Measurements from ENCODE around the gene PCDH9.

PCDH9 gene

GRCh38 chr13:66921437-66921836 lies 308.7 kb downstream of the PCDH9 start:
- Histone ChIP-seq H3K9me3 (ENCODE audit: control insufficient read depth, insufficient read depth, low read length) (no peaks in the 10 kb centered on the region), H3K27ac (ENCODE audit: low read depth, low read length) (no peak overlapping the region), H3K4me3 (ENCODE audit: low read depth, low read length) (no peak overlapping the region), H3K36me3 (ENCODE audit: control insufficient read depth, insufficient read depth, low read length) (no peaks in the 10 kb centered on the region), H3K27me3 (ENCODE audit: control insufficient read depth, insufficient read depth, low read length) (no peaks in the 10 kb centered on the region), H3K9ac (ENCODE audit: low read depth, low read length) (no peak overlapping the region), H3K4me1 (ENCODE audit: control insufficient read depth, insufficient read depth, low read length) (peaks cover 12% of the 10 kb centered on the region)

- Histone ChIP-seq H3K4me3 (ENCODE audit: low read depth, low read length) (no peak overlapping the region), H3K27me3 (ENCODE audit: control insufficient read depth, insufficient read depth, low read length) (no peaks in the 10 kb centered on the region), H3K4me1 (ENCODE audit: control insufficient read depth, insufficient read depth, low read length) (no peaks in the 10 kb centered on the region), H3K9me3 (ENCODE audit: control insufficient read depth, insufficient read depth, low read length) (no peaks in the 10 kb centered on the region), H3K27ac (ENCODE audit: low read depth, low read length) (no peak overlapping the region), H3K36me3 (ENCODE audit: control insufficient read depth, insufficient read depth, low read length) (no peaks in the 10 kb centered on the region), H3K9ac (ENCODE audit: low read depth, low read length) (no peak overlapping the region)
These were observed 314.4 kb downstream of the PCDH9 start for GRCh38 chr13:66915596-66916185.

DNA sequence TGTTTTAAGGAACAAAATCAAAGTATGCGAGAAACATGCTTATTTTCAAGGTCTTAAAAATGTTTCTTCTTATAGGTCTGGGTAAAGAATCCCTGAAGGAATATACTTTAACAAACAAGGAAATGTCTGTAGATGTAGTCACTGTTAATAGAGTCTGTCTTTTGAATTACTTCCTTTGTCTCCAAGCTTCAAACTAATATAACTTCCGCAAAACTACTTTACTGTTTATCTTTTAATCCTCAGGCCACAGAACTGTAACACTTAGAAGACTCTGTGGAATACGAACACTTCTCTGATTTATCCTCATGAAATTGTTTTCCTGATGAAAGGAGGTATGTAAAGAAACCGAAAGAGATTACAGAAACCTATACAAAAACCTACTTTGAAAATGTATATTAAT lies 316.0 kb downstream of the PCDH9 start:
- Histone ChIP-seq H3K4me1 (ENCODE audit: control insufficient read depth, insufficient read depth, low read length) (no peaks in the 10 kb centered on the region), H3K36me3 (ENCODE audit: control insufficient read depth, insufficient read depth, low read length) (no peaks in the 10 kb centered on the region), H3K9ac (ENCODE audit: low read depth, low read length) (no peak overlapping the region), H3K27ac (ENCODE audit: low read depth, low read length) (no peak overlapping the region), H3K4me3 (ENCODE audit: low read depth, low read length) (no peak overlapping the region), H3K9me3 (ENCODE audit: control insufficient read depth, insufficient read depth, low read length) (no peaks in the 10 kb centered on the region), H3K27me3 (ENCODE audit: control insufficient read depth, insufficient read depth, low read length) (no peaks in the 10 kb centered on the region)

DNA sequence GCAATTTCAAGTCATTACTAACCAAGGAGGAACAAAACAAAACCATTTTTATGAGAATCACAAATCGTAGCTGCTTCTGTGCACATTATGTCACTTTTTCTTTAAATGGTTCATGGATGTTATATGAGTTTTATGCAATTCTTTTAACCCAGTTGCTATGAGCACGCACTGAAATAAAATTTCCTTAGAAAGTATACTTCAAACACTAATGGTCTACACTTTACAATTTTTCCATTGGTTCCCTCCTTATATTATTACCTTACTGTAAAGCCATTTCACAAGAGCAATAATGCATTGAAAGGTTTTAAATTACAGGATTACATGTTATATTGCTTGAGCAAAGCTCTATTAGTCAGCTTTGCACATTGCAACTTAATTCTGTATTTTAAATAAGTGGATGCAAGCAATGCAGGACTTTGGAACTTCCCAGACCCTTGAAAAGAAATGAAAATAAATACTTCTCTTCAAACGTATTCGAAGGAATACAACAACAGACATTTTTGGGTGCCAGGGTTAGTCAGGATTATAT lies 318.7 kb downstream of the PCDH9 start:
- Histone ChIP-seq H3K27me3 (ENCODE audit: control insufficient read depth, insufficient read depth, low read length) (no peaks in the 10 kb centered on the region), H3K9ac (ENCODE audit: low read depth, low read length) (no peak overlapping the region), H3K36me3 (ENCODE audit: control insufficient read depth, insufficient read depth, low read length) (no peaks in the 10 kb centered on the region), H3K27ac (ENCODE audit: low read depth, low read length) (no peak overlapping the region), H3K9me3 (ENCODE audit: control insufficient read depth, insufficient read depth, low read length) (no peaks in the 10 kb centered on the region), H3K4me1 (ENCODE audit: control insufficient read depth, insufficient read depth, low read length) (no peaks in the 10 kb centered on the region), H3K4me3 (ENCODE audit: low read depth, low read length) (no peak overlapping the region)

DNA sequence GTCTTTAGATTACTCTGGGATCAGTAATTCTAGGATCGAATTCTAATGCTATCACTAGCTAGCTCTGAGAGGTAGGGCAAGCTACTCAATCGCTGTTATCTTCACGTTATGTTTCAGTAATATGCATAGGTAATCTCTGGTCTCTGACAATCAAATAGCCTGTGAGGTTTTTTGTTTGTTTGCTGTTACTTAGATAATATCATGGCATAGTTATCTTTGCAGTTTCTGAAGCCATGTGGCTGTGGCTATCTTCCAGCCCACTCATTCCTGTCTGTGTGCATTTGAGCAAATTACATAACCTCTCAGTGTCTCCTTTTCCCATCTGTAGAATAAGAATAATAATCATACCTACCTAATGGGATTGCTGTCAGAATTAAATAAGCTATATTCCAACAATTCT lies 330.2 kb downstream of the PCDH9 start:
- H3K4me1 ChIP-seq (ENCODE audit: control insufficient read depth, insufficient read depth, low read length) = peaks cover 8% of the 10 kb centered on the region
- H3K27me3 ChIP-seq (ENCODE audit: control insufficient read depth, insufficient read depth, low read length) = no peaks in the 10 kb centered on the region
- H3K36me3 ChIP-seq (ENCODE audit: control insufficient read depth, insufficient read depth, low read length) = no peaks in the 10 kb centered on the region
- no peak overlapping the region for H3K27ac ChIP-seq (ENCODE audit: low read depth, low read length)
- no peaks in the 10 kb centered on the region for H3K9me3 ChIP-seq (ENCODE audit: control insufficient read depth, insufficient read depth, low read length)
- H3K9ac ChIP-seq (ENCODE audit: low read depth, low read length) = no peak overlapping the region
- H3K4me3 ChIP-seq (ENCODE audit: low read depth, low read length) = no peak overlapping the region

DNA sequence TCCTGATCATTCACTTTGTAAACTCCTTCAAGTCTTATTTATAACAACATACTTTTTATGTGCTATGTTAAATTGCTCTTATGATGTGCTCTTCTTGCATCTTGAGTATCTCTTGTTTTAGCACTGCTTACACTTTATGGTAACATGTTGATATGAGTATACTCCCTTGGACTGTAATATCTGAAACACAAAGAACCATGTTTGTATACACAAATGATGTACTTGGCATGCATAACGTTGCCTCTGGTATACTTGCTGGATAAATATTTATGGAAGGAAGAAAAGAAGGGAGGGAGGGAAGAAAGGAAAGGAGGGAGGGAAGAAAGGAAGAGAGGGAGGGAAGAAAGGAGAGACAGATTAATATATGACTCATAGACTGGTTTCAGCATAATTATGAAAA lies 333.2 kb downstream of the PCDH9 start:
- Histone ChIP-seq H3K4me1 (ENCODE audit: control insufficient read depth, insufficient read depth, low read length) (no peaks in the 10 kb centered on the region), H3K27me3 (ENCODE audit: control insufficient read depth, insufficient read depth, low read length) (no peaks in the 10 kb centered on the region), H3K9me3 (ENCODE audit: control insufficient read depth, insufficient read depth, low read length) (no peaks in the 10 kb centered on the region)

DNA sequence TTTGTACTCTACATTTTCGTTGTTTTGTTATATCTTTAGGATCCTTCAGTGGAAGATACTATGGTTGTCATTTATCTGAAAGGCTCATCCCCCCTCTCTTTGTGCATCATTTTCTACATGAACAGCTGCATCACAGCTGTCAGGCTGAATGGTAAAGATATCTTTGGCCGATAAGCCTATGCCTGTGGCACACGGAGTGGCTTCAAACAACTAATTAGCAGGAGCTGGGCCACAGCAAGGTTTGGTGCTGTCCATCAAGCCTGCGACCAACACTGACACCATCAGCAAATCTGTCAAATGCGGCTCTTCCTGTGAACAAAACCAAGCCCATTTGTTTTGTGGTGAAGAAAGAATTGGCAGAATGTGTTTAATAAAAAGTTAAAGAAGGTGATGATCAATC lies 334.4 kb downstream of the PCDH9 start:
- Histone ChIP-seq H3K4me1 (ENCODE audit: control insufficient read depth, insufficient read depth, low read length) (no peaks in the 10 kb centered on the region), H3K4me3 (ENCODE audit: low read depth, low read length) (no peak overlapping the region), H3K27me3 (ENCODE audit: control insufficient read depth, insufficient read depth, low read length) (no peaks in the 10 kb centered on the region), H3K27ac (ENCODE audit: low read depth, low read length) (no peak overlapping the region), H3K9ac (ENCODE audit: low read depth, low read length) (no peak overlapping the region), H3K36me3 (ENCODE audit: control insufficient read depth, insufficient read depth, low read length) (no peaks in the 10 kb centered on the region), H3K9me3 (ENCODE audit: control insufficient read depth, insufficient read depth, low read length) (no peaks in the 10 kb centered on the region)

More for the DNA sequence above, 333.2 kb downstream of the PCDH9 start:
- Histone ChIP-seq H3K36me3 (ENCODE audit: control insufficient read depth, insufficient read depth, low read length) (no peaks in the 10 kb centered on the region), H3K4me3 (ENCODE audit: low read depth, low read length) (no peak overlapping the region), H3K27ac (ENCODE audit: low read depth, low read length) (no peak overlapping the region), H3K9ac (ENCODE audit: low read depth, low read length) (no peak overlapping the region)

DNA sequence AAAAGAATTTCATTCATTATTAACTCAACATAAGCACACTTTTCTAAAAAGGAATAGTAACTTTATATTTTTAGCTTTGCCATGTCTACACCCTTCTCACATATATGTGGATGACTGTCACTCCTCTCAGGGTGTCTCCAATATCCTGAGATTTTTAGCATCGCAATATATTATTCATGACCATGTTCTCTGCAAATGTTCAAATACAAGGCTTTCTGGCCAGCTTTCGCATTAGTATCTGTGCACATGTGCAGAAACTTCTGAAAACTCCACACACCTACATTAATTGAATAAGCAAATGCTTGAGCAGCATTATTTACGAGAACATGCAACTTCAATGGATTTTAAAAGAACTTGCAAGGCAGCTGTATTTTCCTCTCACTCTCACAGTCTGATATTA lies 334.8 kb downstream of the PCDH9 start:
- H3K9ac ChIP-seq (ENCODE audit: low read depth, low read length) = no peak overlapping the region
- no peaks in the 10 kb centered on the region for H3K9me3 ChIP-seq (ENCODE audit: control insufficient read depth, insufficient read depth, low read length)
- no peaks in the 10 kb centered on the region for H3K4me1 ChIP-seq (ENCODE audit: control insufficient read depth, insufficient read depth, low read length)
- H3K27ac ChIP-seq (ENCODE audit: low read depth, low read length) = no peak overlapping the region
- no peaks in the 10 kb centered on the region for H3K27me3 ChIP-seq (ENCODE audit: control insufficient read depth, insufficient read depth, low read length)
- no peaks in the 10 kb centered on the region for H3K36me3 ChIP-seq (ENCODE audit: control insufficient read depth, insufficient read depth, low read length)
- H3K4me3 ChIP-seq (ENCODE audit: low read depth, low read length) = no peak overlapping the region

GRCh38 chr13:66888698-66889097 lies 341.4 kb downstream of the PCDH9 start:
- Histone ChIP-seq H3K27ac (ENCODE audit: low read depth, low read length) (no peak overlapping the region), H3K4me1 (ENCODE audit: control insufficient read depth, insufficient read depth, low read length) (peaks cover 10% of the 10 kb centered on the region), H3K9me3 (ENCODE audit: control insufficient read depth, insufficient read depth, low read length) (no peaks in the 10 kb centered on the region)

GRCh38 chr13:66887088-66887487 lies 343.0 kb downstream of the PCDH9 start:
- H3K9ac ChIP-seq (ENCODE audit: low read depth, low read length) = no peak overlapping the region

More at GRCh38 chr13:66888698-66889097, 341.4 kb downstream of the PCDH9 start:
- Histone ChIP-seq H3K9ac (ENCODE audit: low read depth, low read length) (no peak overlapping the region), H3K27me3 (ENCODE audit: control insufficient read depth, insufficient read depth, low read length) (no peaks in the 10 kb centered on the region), H3K4me3 (ENCODE audit: low read depth, low read length) (no peak overlapping the region), H3K36me3 (ENCODE audit: control insufficient read depth, insufficient read depth, low read length) (no peaks in the 10 kb centered on the region)

DNA sequence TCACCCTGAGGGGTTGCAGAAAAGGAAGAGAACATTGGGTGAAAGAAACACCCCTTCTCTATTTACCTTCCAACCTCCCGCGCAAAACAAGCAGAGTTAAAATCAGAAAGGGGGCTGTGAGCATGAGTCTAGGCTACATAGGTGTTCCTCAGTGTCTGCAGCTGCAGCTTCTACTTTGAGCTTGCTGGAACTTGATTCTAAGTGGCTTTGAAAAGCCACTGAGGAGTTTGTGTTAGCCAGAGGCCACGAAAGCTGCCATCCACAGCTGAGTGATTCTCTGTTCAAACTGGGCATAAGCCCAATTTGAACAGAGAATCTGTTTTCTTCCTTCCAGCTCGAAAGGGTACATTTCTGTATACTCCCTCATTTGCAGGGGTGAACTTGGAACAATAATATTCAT lies 343.9 kb downstream of the PCDH9 start:
- Histone ChIP-seq H3K36me3 (ENCODE audit: control insufficient read depth, insufficient read depth, low read length) (no peaks in the 10 kb centered on the region), H3K27ac (ENCODE audit: low read depth, low read length) (no peak overlapping the region)

More at GRCh38 chr13:66887088-66887487, 343.0 kb downstream of the PCDH9 start:
- Histone ChIP-seq H3K27ac (ENCODE audit: low read depth, low read length) (no peak overlapping the region), H3K9me3 (ENCODE audit: control insufficient read depth, insufficient read depth, low read length) (no peaks in the 10 kb centered on the region), H3K36me3 (ENCODE audit: control insufficient read depth, insufficient read depth, low read length) (no peaks in the 10 kb centered on the region), H3K4me1 (ENCODE audit: control insufficient read depth, insufficient read depth, low read length) (peaks cover 10% of the 10 kb centered on the region), H3K4me3 (ENCODE audit: low read depth, low read length) (no peak overlapping the region), H3K27me3 (ENCODE audit: control insufficient read depth, insufficient read depth, low read length) (no peaks in the 10 kb centered on the region)

More for the DNA sequence above, 343.9 kb downstream of the PCDH9 start:
- Histone ChIP-seq H3K4me1 (ENCODE audit: control insufficient read depth, insufficient read depth, low read length) (peaks cover 10% of the 10 kb centered on the region), H3K9ac (ENCODE audit: low read depth, low read length) (no peak overlapping the region), H3K9me3 (ENCODE audit: control insufficient read depth, insufficient read depth, low read length) (no peaks in the 10 kb centered on the region), H3K27me3 (ENCODE audit: control insufficient read depth, insufficient read depth, low read length) (no peaks in the 10 kb centered on the region), H3K4me3 (ENCODE audit: low read depth, low read length) (no peak overlapping the region)
